LNCAP (cell line): Measurements from ENCODE around the gene AP5B1.

Source experiments
- CTCF ChIP-seq: fragments of 450-650 bp; IDR thresholded peaks from 2 replicates; pipeline ENCODE4 v1.5.1; 2017; ENCODE audit warnings: mild to moderate bottlenecking

The AP5B1 gene

DNA sequence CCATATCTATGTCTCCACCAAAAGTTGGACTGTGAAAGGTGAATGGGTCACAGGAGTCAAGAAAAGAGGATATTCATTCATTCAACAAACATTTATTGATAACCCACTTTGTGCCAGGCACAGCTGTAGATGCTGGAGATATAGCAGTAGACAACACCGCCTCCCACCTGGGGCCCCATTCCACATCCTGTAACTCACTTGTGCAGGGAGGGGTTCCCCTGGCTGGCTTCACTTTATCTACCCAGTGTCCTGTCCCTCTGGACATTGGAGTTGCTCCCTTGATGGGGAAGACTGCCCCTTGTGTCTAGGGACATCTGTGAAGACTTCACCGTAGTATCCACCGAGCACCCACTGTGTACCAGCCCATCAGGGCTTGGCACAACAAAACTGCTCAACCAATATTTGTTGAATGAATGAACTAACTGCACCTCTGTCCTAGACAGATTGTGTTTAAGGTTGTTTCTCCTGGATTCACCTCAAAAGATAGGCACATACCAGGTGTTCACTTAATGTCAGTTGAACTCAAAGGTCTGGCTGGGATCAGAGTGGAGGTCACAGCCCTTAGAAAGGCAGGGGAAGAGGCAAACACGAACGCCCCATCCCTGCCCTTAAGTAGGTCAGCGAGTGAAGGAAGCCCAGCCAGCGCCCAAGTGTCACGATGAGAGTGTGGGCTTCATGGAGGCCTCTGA, 4.7 kb upstream of the AP5B1 start:
- no peak for TF ChIP-seq CTCF

GRCh38 chr11:65782816-65783228, 2.0 kb upstream of the AP5B1 start:
- no peak for TF ChIP-seq CTCF

DNA sequence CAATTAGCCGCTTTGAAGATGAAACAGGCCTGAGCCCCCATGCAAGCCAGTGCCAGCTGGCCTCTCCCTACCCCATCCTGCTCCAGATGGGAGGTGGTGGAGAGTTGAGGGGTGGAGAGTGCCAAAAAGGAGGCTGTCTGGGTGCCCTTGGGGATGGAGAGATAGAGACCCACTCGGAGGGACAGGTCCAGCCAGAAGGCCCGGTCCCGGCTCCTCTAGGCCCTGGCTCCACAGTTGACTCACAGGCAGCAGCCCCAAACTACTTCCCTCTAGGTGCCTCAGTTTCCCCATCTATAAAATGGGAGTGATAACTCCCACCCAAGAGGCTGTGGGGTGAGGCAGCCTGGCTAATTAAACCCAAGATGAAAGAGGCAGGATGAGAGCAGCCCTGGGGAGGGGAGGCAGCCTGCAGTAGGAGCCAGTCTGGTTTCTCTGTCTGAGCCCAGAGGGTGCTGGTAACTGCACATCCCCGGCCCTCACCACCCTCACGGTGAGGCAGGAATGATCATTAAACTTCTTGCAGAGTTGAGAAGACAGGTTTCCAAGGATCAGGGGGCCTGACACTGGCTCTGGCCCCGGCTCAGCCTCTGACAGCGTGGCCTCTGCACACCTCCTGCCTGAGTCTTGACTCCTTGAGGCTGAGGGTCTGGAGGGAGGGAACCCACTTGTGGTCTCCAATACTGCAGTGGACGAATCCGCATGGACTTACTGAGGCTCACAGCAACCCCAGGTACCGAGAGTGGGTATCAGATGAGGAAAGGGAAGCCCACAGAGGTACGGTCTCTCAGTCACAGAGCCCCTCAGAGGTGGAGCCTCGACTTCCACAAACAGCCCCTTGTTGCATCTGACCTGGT, 1.4 kb upstream of the AP5B1 start:
- no peak for TF ChIP-seq CTCF

- TF ChIP-seq CTCF, result peak; percentile 23
Observed at GRCh38 chr11:65781152-65781961, 581 bp upstream of the AP5B1 start.

GRCh38 chr11:65779919-65780769, 632 bp downstream of the AP5B1 start:
- peak; percentile 99 for TF ChIP-seq CTCF

DNA sequence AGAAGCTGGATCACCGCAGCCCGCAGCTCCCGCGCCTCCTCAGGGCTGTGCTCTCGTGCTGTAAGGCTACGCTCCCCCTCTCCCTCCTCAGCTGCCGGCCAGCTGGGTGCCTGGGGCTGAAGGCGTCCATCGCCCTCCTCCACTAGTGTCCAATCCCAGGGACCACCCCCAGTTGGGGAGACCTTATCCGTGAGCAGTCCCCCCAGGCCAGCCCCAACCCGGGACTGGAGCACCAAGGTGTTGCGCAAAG, 1.2 kb downstream of the AP5B1 start:
- TF ChIP-seq CTCF, result no peak
